Left ventricle myocardium superior (tissue), 1 donor: ENCODE measurements around the gene ACOX3. TPM values are rescaled to one million over a fixed set of nuclear protein-coding genes. Genes with fewer than 3 reads are reported as not detected.
A peak's percentile ranks its signal among the peaks of the same experiment; 100 is the strongest.

Source experiments
- ATAC-seq: fragments of 200-7000 bp; cut with Tn5 transposase; one replicate; pipeline ENCODE4 v1.9.1; 2020; ENCODE audit warnings: mild to moderate bottlenecking, moderate library complexity
- DNase-seq: peaks from one replicate; pipeline ENCODE4 v3.0.0-alpha.2; 2020
- intact Hi-C: fragments of 100-400 bp; cut with micrococcal nuclease; formaldehyde crosslinking; loops from one replicate; pipeline ENCODE4 v1.11.0; 2022
- total RNA-seq: library from RNA; stranded (reverse); fragmentation: NEBNext Ultra II Directional; extraction: Animal tissue kit (Norgen Biotek cat#: 25700); gene quantifications from one replicate; pipeline ENCODE4 v1.2.1, GENCODE V29; 2021
- donor health status: DM: no; HTN: yes; CAD: no; lungs with severe emphysema.

ACOX3 gene
- total RNA-seq, 1 donor from 2014 or later, result 25.8 TPM

DNA sequence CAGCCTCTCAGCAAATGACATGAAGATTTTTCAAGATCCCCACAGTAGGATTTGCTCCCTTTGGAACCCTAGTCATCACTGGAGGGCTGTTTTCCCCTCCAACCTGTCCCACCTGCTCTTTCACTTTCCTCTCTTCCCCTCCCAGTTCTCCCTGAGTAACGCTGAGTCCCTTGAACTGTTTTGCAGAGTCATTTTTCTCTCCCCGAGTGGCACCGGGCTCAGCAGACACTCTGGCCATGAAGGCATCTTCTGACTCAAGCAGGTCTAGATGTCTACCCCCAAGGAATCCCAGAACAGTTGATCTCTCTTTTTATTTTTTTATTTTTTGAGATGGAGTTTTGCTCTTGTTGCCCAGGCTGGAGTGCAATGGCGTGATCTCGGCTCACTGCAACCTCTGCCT, 118.8 kb downstream of the ACOX3 start:
- ATAC-seq (no peak), DNase-seq (no peak)
- intact Hi-C loops, result loop anchor here (10.0 kb wide), 1 partner anchor 83 kb away; no protein-coding TSS in a partner anchor

DNA sequence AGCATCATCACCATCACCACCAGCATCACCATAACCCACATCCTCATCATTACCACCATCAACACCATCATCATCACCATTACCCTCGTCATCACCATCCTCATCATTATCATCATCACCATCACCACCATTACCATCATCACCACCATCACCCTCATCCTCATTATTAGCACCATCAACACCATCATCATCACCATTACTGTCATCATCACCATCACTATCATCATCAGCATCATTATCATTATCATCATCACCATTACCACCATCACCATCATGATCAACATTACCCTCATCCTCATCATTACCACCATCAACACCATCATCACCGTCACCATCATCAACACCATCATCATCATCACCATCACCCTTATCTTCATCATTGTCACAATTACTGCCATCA, 119.3 kb downstream of the ACOX3 start:
- no peak for ATAC-seq
- no peak for DNase-seq
- intact Hi-C loops, result loop anchor here (10.0 kb wide), 1 partner anchor 84 kb away; no protein-coding TSS in a partner anchor

DNA sequence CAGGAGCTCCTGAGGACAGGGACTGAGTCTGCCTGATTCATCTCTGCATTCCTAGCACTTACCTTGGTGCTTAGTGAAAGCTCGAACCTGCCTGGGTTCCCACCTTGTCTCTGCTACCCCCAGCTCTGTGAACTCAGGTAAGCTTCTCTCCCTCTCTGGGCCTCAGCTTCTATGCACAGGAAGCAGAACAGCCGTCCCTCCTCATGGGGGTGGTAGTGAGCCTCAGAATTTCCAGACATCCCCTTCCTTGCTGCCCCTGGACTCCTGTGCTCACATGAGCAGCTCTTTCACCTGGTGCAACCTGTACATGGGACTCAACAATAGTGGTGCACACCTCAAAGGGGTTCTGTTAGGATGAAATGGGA, 120.2 kb downstream of the ACOX3 start:
- ATAC-seq (peak; percentile 50), DNase-seq (no peak)
- intact Hi-C loops, result loop anchor here (10.0 kb wide), 1 partner anchor 84 kb away; no protein-coding TSS in a partner anchor

DNA sequence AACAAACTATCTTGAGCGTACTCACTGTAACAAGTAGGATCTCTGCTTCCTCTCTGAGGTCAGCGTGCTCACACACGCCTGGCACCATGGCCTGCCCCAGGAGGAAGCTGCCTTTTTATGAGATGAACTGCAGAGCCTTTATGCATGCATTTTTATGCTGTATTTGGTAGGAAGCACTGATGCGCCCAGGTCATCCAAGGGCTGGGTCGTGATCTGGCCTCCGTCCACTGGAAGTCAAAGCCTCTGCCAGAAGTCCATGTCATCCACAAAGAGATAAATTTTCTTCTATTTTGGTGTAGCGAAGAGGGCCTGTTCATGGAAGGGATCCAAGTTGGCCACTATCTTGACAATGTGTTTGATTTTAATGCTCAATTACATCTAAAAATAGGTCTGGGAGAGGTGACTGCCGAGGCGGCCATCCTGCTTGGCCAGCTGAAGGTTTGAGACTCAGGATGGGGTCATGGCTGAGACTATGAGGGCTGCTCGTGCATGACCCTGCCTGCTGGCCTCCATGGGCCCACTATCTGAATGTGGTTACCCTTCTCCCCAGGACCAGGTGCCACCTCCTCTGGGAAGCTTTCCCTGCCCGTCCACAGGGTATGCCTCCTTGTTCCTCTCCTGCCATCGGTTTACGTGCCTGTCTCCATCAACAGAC, 120.7 kb downstream of the ACOX3 start:
- DNase-seq (peak; percentile 82), ATAC-seq (peak; percentile 83)
- intact Hi-C loops, result loop anchor here (10.0 kb wide), 1 partner anchor 85 kb away; no protein-coding TSS in a partner anchor

DNA sequence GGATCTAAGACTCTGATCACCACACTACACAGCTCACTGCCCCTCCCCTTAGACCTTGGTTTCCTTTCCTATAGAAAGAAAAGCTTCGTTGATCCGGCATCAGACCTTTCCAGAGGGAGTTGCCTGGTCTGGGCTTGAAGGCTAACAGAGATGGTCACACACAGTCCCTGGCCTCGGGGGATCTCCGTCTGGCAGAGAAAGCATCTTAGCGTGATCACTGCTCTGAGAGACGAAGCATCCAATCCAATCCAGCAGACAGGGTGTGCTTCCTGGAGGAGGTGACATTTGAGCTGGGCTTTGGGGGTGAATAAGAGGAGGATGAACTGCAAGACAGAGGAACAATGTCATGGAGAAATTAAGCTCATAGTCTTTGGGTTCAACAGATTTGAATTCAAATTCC, 121.5 kb downstream of the ACOX3 start:
- ATAC-seq (no peak), DNase-seq (no peak)
- intact Hi-C loops, result no loop called here

DNA sequence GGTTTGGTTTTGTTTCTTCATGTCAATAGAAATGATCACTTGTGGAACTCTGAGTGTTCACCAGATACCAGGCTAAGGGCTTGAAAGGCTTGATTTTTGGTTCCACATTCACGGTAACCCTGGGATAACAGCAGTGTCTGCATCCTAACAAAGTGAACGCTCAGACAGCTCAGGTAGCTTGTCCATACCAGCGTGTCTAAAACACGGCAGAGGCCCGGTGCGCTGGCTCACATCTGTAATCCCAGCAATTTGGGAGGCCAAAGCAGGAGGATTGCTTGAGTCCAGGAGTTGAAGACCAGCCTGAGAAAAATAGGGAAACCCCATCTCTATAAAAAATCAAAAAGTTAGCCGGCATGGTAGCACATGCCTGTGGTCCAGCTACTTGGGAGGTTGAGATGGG, 122.0 kb downstream of the ACOX3 start:
- intact Hi-C loops, result no loop called here
- ATAC-seq (no peak), DNase-seq (no peak)

DNA sequence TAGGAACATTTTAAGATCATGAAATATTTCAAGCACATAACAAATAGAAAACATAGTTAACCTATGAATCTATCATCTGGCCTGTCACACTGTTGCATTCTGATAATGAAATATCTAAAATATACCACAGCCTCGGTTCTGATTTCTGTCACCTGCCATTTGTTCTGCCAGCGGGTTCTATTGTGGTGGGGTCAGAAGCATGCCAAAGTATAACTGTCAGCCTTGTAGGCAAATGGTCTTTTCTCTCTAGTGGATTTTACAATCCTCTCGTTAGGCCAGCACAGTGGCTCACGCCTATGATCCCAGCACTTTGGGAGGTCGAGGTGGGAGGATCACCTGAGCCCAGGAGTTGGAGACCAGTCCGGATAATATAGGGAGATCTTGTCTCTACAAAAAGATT, 123.0 kb downstream of the ACOX3 start:
- DNase-seq (no peak), ATAC-seq (no peak)
- intact Hi-C loops, result no loop called here

DNA sequence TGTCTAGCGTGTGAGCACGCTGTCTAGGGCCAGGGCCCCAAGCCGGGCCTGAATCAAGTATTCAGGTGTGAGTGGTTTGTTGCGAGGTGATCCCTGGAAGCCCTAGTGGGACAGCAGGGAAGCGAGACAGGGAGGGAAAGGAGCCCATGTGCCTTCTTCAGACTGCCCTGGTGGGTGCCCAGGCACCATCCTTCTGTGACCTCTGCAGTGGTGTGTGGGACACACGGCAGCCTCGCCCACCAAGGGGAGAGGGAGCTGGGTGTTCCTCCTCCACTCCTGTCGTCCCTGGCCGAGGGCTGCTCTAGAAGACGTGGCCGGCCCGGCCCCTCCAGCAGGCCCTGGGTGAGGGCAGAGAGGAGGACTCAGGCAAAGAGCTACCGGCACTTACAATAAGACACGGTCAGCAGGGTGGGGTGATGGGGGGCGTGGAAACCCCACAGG, 123.6 kb downstream of the ACOX3 start:
- DNase-seq (no peak), ATAC-seq (no peak)
- intact Hi-C loops, result no loop called here

Other genes with a start within 250 kb of the ACOX3 start
- 8.7 TPM for gene SH3TC1, start 241.4 kb downstream of the ACOX3 start, total RNA-seq
- 95.6 TPM for gene HTRA3, start 171.0 kb downstream of the ACOX3 start, total RNA-seq
- 8.4 TPM for gene TRMT44, start 54 bp upstream of the ACOX3 start, total RNA-seq
- not detected for gene GPR78, start 139.7 kb upstream of the ACOX3 start, total RNA-seq
- gene CPZ, start 152.0 kb upstream of the ACOX3 start, total RNA-seq, result 1.2 TPM